HepG2 (cell line): ENCODE data around the gene CEACAM3. TPM values are rescaled to one million over a fixed set of nuclear protein-coding genes. Genes with fewer than 3 reads are reported as not detected.

Experiments used
- ATAC-seq: fragments of 200-7000 bp; cut with Tn5 transposase; 3 replicates; pipeline ENCODE4 v1.9.1; 2020; ENCODE audit warnings: mild to moderate bottlenecking, moderate library complexity
- BruUV-seq: library from RNA; stranded (reverse); fragments of 400-500 nt; replicated peaks from 2 replicates; lab custom pipeline; 2021; lab: Mats Ljungman, UMichigan
- CTCF ChIA-PET: fragments of 300-600 bp; formaldehyde crosslinking; extraction: SDS; loops from one replicate; lab custom pipeline; 2021; ENCODE audit warnings: low total read pairs, inconsistent platforms, low intra/inter-chr PET ratio; lab: Yijun Ruan, JAX
- POLR2A ChIA-PET: fragments of 350-600 bp; sonication (Branson Sonifier 250); formaldehyde crosslinking; loops from one replicate; lab custom pipeline; 2020; ENCODE audit warnings: antibody characterized with exemption, inconsistent platforms; lab: Yijun Ruan, JAX
- DNase-seq: peaks from one replicate; pipeline ENCODE4 v3.0.0-alpha.2; 2015; ENCODE audit warnings: low spot score
- FAIRE-seq: peaks from 3 replicates; lab custom pipeline; 2011; peaks lifted over from hg19 to GRCh38; lab: Jason Lieb, UNC
- H2AFZ ChIP-seq: one replicate; pipeline ENCODE4 v1.6.1; 2011; ENCODE audit warnings: low read length, inconsistent platforms
- H3K27ac ChIP-seq: fragments of 300-600 bp; 3 replicates; pipeline ENCODE4 v1.8.0; 2011; ENCODE audit warnings: mixed run types, mild to moderate bottlenecking, mixed read lengths, low read length, inconsistent platforms; ENCODE audit not compliant: insufficient read depth; ENCODE audit errors: extremely low read length
- H3K27me3 ChIP-seq, 2 experiments: fragments of 200-600 bp in 1 of 2; 2 replicates in 1 of 2; 3 replicates in 1 of 2; pipeline versions ENCODE4 v1.6.0 to v1.8.0; 2011; ENCODE audit warnings: low read length in 2 of 2, mild to moderate bottlenecking in 2 of 2, moderate library complexity in 2 of 2, inconsistent platforms in 1 of 2; ENCODE audit not compliant: insufficient read depth in 2 of 2, control insufficient read depth in 1 of 2
- H3K36me3 ChIP-seq, 2 experiments: fragments of 200-600 bp in 1 of 2; replicated peaks in 1 of 2; 2 replicates in 1 of 2; 3 replicates in 1 of 2; pipeline versions ENCODE4 v1.5.1 to v1.8.0; 2011; ENCODE audit warnings: low read length in 2 of 2, inconsistent platforms in 1 of 2; ENCODE audit not compliant: insufficient read depth in 2 of 2, control insufficient read depth in 1 of 2
- H3K4me1 ChIP-seq: 2 replicates; pipeline ENCODE4 v1.5.1; 2012; ENCODE audit warnings: low read length, inconsistent platforms; ENCODE audit not compliant: insufficient read depth
- H3K4me2 ChIP-seq: 2 replicates; pipeline ENCODE4 v1.6.0; 2011; ENCODE audit warnings: low read depth, low read length, inconsistent platforms
- H3K4me3 ChIP-seq, 3 experiments: fragments of 200-600 bp in 1 of 3; sonication (generic), shearing (Covaris generic) in 1 of 3; replicated peaks in 1 of 3; 2 replicates each; pipeline ENCODE4 v1.5.1; 2011 to 2016; ENCODE audit warnings: low read length in 3 of 3, inconsistent platforms in 2 of 3, low read depth in 2 of 3, mild to moderate bottlenecking in 2 of 3, control low read depth in 1 of 3, mixed read lengths in 1 of 3; ENCODE audit not compliant: insufficient read depth in 1 of 3
- H3K79me2 ChIP-seq: one replicate; pipeline ENCODE4 v1.6.1; 2011; ENCODE audit warnings: low read length, inconsistent platforms; ENCODE audit not compliant: insufficient read depth
- H3K9ac ChIP-seq: 2 replicates; pipeline ENCODE4 v1.6.0; 2011; ENCODE audit warnings: mild to moderate bottlenecking, low read depth, low read length, inconsistent platforms; ENCODE audit not compliant: insufficient read depth
- H3K9me3 ChIP-seq: 2 replicates; pipeline ENCODE4 v1.5.1; 2012; ENCODE audit warnings: mild to moderate bottlenecking, low read length
- H4K20me1 ChIP-seq: 2 replicates; pipeline ENCODE4 v1.6.0; 2011; ENCODE audit warnings: inconsistent platforms, mild to moderate bottlenecking, low read length, moderate library complexity; ENCODE audit not compliant: insufficient read depth
- GTF2F1 ChIP-seq: fragments of 150-350 bp; IDR thresholded peaks from 2 replicates; pipeline ENCODE4 v1.6.1; 2014; ENCODE audit warnings: low read length
- HNRNPK ChIP-seq: fragments of 200-400 bp; formaldehyde crosslinking; IDR thresholded peaks from 2 replicates; pipeline ENCODE4 v1.6.1; 2018; ENCODE audit warnings: low read length, low read depth, moderate library complexity, mild to moderate bottlenecking; ENCODE audit not compliant: poor library complexity, severe bottlenecking
- MED1 ChIP-seq: sonication (generic); formaldehyde crosslinking; IDR thresholded peaks from 2 replicates; pipeline ENCODE4 v1.4.0; 2020; ENCODE audit warnings: missing genetic modification reagents
- NKX3-1 ChIP-seq: sonication (generic); formaldehyde crosslinking; IDR thresholded peaks from 2 replicates; pipeline ENCODE4 v1.5.0; 2020; ENCODE audit warnings: missing genetic modification reagents
- STAG1 ChIP-seq: sonication (generic); formaldehyde crosslinking; IDR thresholded peaks from 2 replicates; pipeline ENCODE4 v1.4.0; 2020; ENCODE audit warnings: missing genetic modification reagents
- ZBTB34 ChIP-seq: sonication (generic); formaldehyde crosslinking; IDR thresholded peaks from 2 replicates; pipeline ENCODE4 v1.8.0; 2022; ENCODE audit warnings: mild to moderate bottlenecking, missing genetic modification reagents
- ZFP1 ChIP-seq: IDR thresholded peaks from 2 replicates; pipeline ENCODE4 v1.6.1; 2016
- WGBS: methylation state at CpG from one replicate; pipeline ENCODE4 v1.1.6; 2017; ENCODE audit warnings: low lambda C conversion rate; 5-methylcytosine and 5-hydroxymethylcytosine counted together
- in situ Hi-C: cut with HindIII; loops from 2 replicates; pipeline ENCODE4 v1.10.0; 2017; ENCODE audit warnings: low pct_unique_long_range_greater_than_20kb; ENCODE audit not compliant: extremely low pct_ligation_motif_present
- intact Hi-C: fragments of 100-400 bp; cut with micrococcal nuclease; formaldehyde crosslinking; loops from one replicate; pipeline ENCODE4 v1.10.0; 2022; ENCODE audit not compliant: unreplicated experiment
- polyA plus RNA-seq, 8 experiments: library from polyadenylated mRNA; depleted of rRNA in 3 of 8; stranded (reverse) in 7 of 8; unstranded in 1 of 8; fragments of >200 nt; fragmentation: Illumina TruSeq in 4 of 8; extraction: Trizol in 4 of 8; gene quantifications; 2 replicates each; pipeline versions ENCODE4 v1.2.1 to v1.2.3, GENCODE V29; 2011 to 2016; ENCODE audit warnings: low read depth in 4 of 8, missing spikeins in 1 of 8, mixed read lengths in 1 of 8; ENCODE audit not compliant: insufficient read depth in 1 of 8
- total RNA-seq, 5 experiments: library from RNA; depleted of rRNA; stranded (reverse); fragments of >200 nt; fragmentation: Illumina TruSeq; extraction: Trizol; gene quantifications; 2 replicates each; pipeline ENCODE4 v1.2.3, GENCODE V29; 2016; ENCODE audit warnings: low read depth in 1 of 5
- TF ChIP-seq, protein P1 (sequence below): sonication (generic); formaldehyde crosslinking; IDR thresholded peaks from 2 replicates; pipeline ENCODE4 v1.4.0; 2020; ENCODE audit warnings: mild to moderate bottlenecking, missing genetic modification reagents, borderline replicate concordance

The CEACAM3 gene
- total and polyA plus RNA-seq, 2 of the 13 experiments (the other 11 are each of a cell fraction or from before 2014, with no cell fraction given) = not detected

- Histone ChIP-seq H3K27me3 (peaks cover 0 to 29% of the 10 kb centered on the region in 2 experiments; a peak in 3 of 5 replicates), H3K9ac (no peak overlapping the region), H4K20me1 (no peaks in the 10 kb centered on the region), H3K9me3 (no peaks in the 10 kb centered on the region), H3K4me3 (no peak overlapping the region), H2AFZ (no peak overlapping the region), H3K4me2 (no peak overlapping the region), H3K27ac (no peak overlapping the region), H3K36me3 (no peaks in the 10 kb centered on the region), H3K4me1 (peaks cover 12% of the 10 kb centered on the region), H3K79me2 (no peaks in the 10 kb centered on the region)
- in situ Hi-C loops (no loop called here), intact Hi-C loops (no loop called here)
- ATAC-seq (no peak), DNase-seq (no peak), FAIRE-seq (no peak)
- ChIA-PET POLR2A (no interaction called here), CTCF (no interaction called here)
- no peak for TF ChIP-seq NKX3-1 (CRISPR knock-in tag)
- TF ChIP-seq STAG1 (CRISPR knock-in tag) = no peak
- TF ChIP-seq ZFP1 (CRISPR knock-in tag) = no peak
- TF ChIP-seq MED1 = no peak
- TF ChIP-seq, protein P1, sequence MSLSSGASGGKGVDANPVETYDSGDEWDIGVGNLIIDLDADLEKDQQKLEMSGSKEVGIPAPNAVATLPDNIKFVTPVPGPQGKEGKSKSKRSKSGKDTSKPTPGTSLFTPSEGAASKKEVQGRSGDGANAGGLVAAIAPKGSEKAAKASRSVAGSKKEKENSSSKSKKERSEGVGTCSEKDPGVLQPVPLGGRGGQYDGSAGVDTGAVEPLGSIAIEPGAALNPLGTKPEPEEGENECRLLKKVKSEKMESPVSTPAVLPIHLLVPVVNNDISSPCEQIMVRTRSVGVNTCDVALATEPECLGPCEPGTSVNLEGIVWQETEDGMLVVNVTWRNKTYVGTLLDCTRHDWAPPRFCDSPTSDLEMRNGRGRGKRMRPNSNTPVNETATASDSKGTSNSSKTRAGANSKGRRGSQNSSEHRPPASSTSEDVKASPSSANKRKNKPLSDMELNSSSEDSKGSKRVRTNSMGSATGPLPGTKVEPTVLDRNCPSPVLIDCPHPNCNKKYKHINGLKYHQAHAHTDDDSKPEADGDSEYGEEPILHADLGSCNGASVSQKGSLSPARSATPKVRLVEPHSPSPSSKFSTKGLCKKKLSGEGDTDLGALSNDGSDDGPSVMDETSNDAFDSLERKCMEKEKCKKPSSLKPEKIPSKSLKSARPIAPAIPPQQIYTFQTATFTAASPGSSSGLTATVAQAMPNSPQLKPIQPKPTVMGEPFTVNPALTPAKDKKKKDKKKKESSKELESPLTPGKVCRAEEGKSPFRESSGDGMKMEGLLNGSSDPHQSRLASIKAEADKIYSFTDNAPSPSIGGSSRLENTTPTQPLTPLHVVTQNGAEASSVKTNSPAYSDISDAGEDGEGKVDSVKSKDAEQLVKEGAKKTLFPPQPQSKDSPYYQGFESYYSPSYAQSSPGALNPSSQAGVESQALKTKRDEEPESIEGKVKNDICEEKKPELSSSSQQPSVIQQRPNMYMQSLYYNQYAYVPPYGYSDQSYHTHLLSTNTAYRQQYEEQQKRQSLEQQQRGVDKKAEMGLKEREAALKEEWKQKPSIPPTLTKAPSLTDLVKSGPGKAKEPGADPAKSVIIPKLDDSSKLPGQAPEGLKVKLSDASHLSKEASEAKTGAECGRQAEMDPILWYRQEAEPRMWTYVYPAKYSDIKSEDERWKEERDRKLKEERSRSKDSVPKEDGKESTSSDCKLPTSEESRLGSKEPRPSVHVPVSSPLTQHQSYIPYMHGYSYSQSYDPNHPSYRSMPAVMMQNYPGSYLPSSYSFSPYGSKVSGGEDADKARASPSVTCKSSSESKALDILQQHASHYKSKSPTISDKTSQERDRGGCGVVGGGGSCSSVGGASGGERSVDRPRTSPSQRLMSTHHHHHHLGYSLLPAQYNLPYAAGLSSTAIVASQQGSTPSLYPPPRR (CRISPR knock-in tag) = no peak
- no peak for TF ChIP-seq GTF2F1
- TF ChIP-seq HNRNPK = no peak
- TF ChIP-seq ZBTB34 (CRISPR knock-in tag) = no peak
- WGBS = 19% methylated on average over 8 of the region's 19 CpGs
- BruUV-seq = no TSS peak
Observed at GRCh38 chr19:41847351-41848105, 51.1 kb downstream of the CEACAM3 start.
